Suppressor macrophage (primary cell): ENCODE results near the gene GNAI2.
"Not testable (repeated sequence)": the region's sequence is repeated elsewhere in the genome, so short reads cannot be mapped to it uniquely, and the experiment has no call there.

ENCODE experiments used
- DNase-seq, 4 experiments: peaks; one replicate each; pipeline ENCODE4 v3.0.0-alpha.2; 2020 to 2022

Gene GNAI2

GRCh38 chr3:50245831-50246516 is 10.0 kb downstream of the GNAI2 start:
- peak; percentile 93 to 97 (median 96) for DNase-seq

GRCh38 chr3:50246517-50246954 is 10.5 kb downstream of the GNAI2 start:
- DNase-seq = peak; percentile 80 to 91 (median 86)

GRCh38 chr3:50248387-50248786 is 12.4 kb downstream of the GNAI2 start:
- DNase-seq = no peak

- no peak for DNase-seq
Observed at GRCh38 chr3:50249457-50249856, 13.5 kb downstream of the GNAI2 start.

- no peak for DNase-seq
Observed at GRCh38 chr3:50250514-50250913, 14.5 kb downstream of the GNAI2 start.

- peak in 3 of 4 experiments; percentile 56 to 66 (median 58) for DNase-seq
Observed at GRCh38 chr3:50251220-50251619, 15.2 kb downstream of the GNAI2 start.

- peak; percentile 91 to 95 (median 93) for DNase-seq
Observed at GRCh38 chr3:50254577-50255250, 18.7 kb downstream of the GNAI2 start.

- DNase-seq = no peak
Observed at GRCh38 chr3:50255251-50255615, 19.2 kb downstream of the GNAI2 start.

GRCh38 chr3:50256978-50257890 is 21.2 kb downstream of the GNAI2 start:
- peak; percentile 33 to 66 (median 48) for DNase-seq

- DNase-seq = no peak
Observed at GRCh38 chr3:50258029-50258680, 22.2 kb downstream of the GNAI2 start.

- DNase-seq = no peak
Observed at GRCh38 chr3:50258979-50259378, 23.0 kb downstream of the GNAI2 start.

GRCh38 chr3:50259432-50260026 is 23.5 kb downstream of the GNAI2 start:
- DNase-seq = no peak

- DNase-seq = peak; percentile 93 to 96 (median 94)
Observed at GRCh38 chr3:50260027-50260941, 24.3 kb downstream of the GNAI2 start.

GRCh38 chr3:50260942-50261441 is 25.0 kb downstream of the GNAI2 start:
- no peak for DNase-seq

GRCh38 chr3:50261505-50261904 is 25.5 kb downstream of the GNAI2 start:
- DNase-seq = no peak

- not testable (repeated sequence) for DNase-seq
Observed at GRCh38 chr3:50262200-50262599, 26.2 kb downstream of the GNAI2 start.

- DNase-seq = no peak
Observed at GRCh38 chr3:50262778-50263177, 26.8 kb downstream of the GNAI2 start.

GRCh38 chr3:50263478-50264382 is 27.7 kb downstream of the GNAI2 start:
- DNase-seq = no peak

GRCh38 chr3:50264383-50264963 is 28.5 kb downstream of the GNAI2 start:
- DNase-seq = no peak
